Measurements from ENCODE around the gene CASKIN1.

Gene CASKIN1

DNA sequence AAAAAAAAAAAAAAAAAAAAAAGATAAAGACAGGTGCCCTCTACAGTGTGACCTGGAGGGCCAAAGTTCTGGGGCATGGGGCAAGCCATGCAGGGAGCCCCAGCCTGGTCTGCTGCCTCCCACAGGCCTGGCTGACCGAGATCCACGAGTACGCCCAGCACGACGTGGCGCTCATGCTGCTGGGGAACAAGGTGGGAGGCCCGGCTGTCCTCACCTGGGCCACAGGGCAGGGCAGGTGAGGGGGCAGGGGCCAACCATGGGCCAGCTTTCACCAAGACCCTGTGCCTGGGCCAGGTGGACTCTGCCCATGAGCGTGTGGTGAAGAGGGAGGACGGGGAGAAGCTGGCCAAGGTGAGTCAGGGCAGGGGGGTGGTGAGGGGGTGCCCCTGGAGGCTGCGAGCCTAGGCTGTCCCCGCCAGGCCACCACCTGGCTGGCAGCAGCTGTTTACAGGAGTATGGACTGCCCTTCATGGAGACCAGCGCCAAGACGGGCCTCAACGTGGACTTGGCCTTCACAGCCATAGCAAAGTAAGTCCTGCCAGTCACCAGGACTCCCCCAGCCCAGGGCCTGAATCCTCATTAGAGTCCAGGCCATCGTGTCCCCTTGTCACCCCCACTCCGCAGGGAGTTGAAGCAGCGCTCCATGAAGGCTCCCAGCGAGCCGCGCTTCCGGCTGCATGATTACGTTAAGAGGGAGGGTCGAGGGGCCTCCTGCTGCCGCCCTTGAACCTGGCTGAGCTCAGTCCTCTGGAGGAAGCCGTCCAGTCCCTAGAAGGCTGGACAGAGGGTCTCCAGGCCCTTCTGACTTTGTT is 43.5 kb downstream of the CASKIN1 start:
- TF ChIP-seq CTCF (conservative IDR thresholded peaks at IDR 0.05; ENCODE audit: low read depth, low read length) = no peak
- H3K27me3 ChIP-seq (ENCODE audit: insufficient read depth, low read depth) = no peaks in the 10 kb centered on the region
- peak overlapping the region; percentile 98 for H3K4me2 ChIP-seq
- peaks cover 7% of the 10 kb centered on the region; the same call in 1 of the 2 replicates for H3K36me3 ChIP-seq (ENCODE audit: insufficient read depth)
- H4K20me1 ChIP-seq (ENCODE audit: insufficient read depth) = peaks cover 33% of the 10 kb centered on the region
- H3K79me2 ChIP-seq (ENCODE audit: insufficient read depth, low read depth) = peaks cover 46% of the 10 kb centered on the region
- no peak overlapping the region for H3K4me3 ChIP-seq (IDR thresholded peaks at IDR 0.05; ENCODE audit: insufficient read depth, low read depth, low read length)
- H2AFZ ChIP-seq (ENCODE audit: low read depth) = no peak overlapping the region
- H3K4me1 ChIP-seq (ENCODE audit: low read depth, poor library complexity, severe bottlenecking) = peaks cover 64% of the 10 kb centered on the region
- peak overlapping the region; percentile 96 for H3K9ac ChIP-seq
- peak overlapping the region; percentile 78; the same call in 1 of the 2 replicates for H3K27ac ChIP-seq

GRCh38 chr16:2151188-2152091 is 45.0 kb downstream of the CASKIN1 start:
- Histone ChIP-seq H3K4me1 (ENCODE audit: low read depth, poor library complexity, severe bottlenecking) (peaks cover 53% of the 10 kb centered on the region), H3K27ac (peak overlapping the region; percentile 3; the same call in 1 of the 2 replicates), H3K79me2 (ENCODE audit: insufficient read depth, low read depth) (peaks cover 31% of the 10 kb centered on the region), H2AFZ (ENCODE audit: low read depth) (no peak overlapping the region), H3K27me3 (ENCODE audit: insufficient read depth, low read depth) (no peaks in the 10 kb centered on the region), H4K20me1 (ENCODE audit: insufficient read depth) (peaks cover 33% of the 10 kb centered on the region), H3K4me2 (peak overlapping the region; percentile 98; the same call in 1 of the 2 replicates), H3K9ac (no peak overlapping the region; the same call in 1 of the 2 replicates), H3K36me3 (ENCODE audit: insufficient read depth) (peaks cover 7% of the 10 kb centered on the region; the same call in 1 of the 2 replicates), H3K4me3 (IDR thresholded peaks at IDR 0.05; ENCODE audit: insufficient read depth, low read depth, low read length) (no peak overlapping the region)
- TF ChIP-seq CTCF (conservative IDR thresholded peaks at IDR 0.05; ENCODE audit: low read depth, low read length) = no peak

- Histone ChIP-seq H3K27me3 (ENCODE audit: insufficient read depth, low read depth) (no peaks in the 10 kb centered on the region), H3K4me3 (IDR thresholded peaks at IDR 0.05; ENCODE audit: insufficient read depth, low read depth, low read length) (no peak overlapping the region), H2AFZ (ENCODE audit: low read depth) (no peak overlapping the region), H3K36me3 (ENCODE audit: insufficient read depth) (peaks cover 7% of the 10 kb centered on the region; the same call in 1 of the 2 replicates), H4K20me1 (ENCODE audit: insufficient read depth) (peaks cover 33% of the 10 kb centered on the region), H3K4me2 (peak overlapping the region; percentile 98), H3K9ac (peak overlapping the region; percentile 6; the same call in 1 of the 2 replicates), H3K4me1 (ENCODE audit: low read depth, poor library complexity, severe bottlenecking) (peaks cover 53% of the 10 kb centered on the region), H3K27ac (peak overlapping the region; percentile 3; the same call in 1 of the 2 replicates), H3K79me2 (ENCODE audit: insufficient read depth, low read depth) (peaks cover 25% of the 10 kb centered on the region)
- no peak for TF ChIP-seq CTCF (conservative IDR thresholded peaks at IDR 0.05; ENCODE audit: low read depth, low read length)
Measured at GRCh38 chr16:2150418-2151187, 45.8 kb downstream of the CASKIN1 start.

Measured in KMS-11 (cell line).